Occipital lobe (tissue), 2 donors: Measurements from ENCODE around the gene POLE. TPM values are rescaled to one million over a fixed set of nuclear protein-coding genes. Genes with fewer than 3 reads are reported as not detected.

ENCODE experiments used
- DNase-seq: peaks from one replicate; lab custom pipeline; 2025; lab: John Stamatoyannopoulos, UW
- total RNA-seq: library from RNA; depleted of rRNA; stranded (reverse); fragments of >200 nt; gene quantifications from one replicate; pipeline ENCODE4 v1.2.3, GENCODE V29; 2014

The POLE gene
- total RNA-seq, 1 donor from 2014 or later = 36.5 TPM

DNA sequence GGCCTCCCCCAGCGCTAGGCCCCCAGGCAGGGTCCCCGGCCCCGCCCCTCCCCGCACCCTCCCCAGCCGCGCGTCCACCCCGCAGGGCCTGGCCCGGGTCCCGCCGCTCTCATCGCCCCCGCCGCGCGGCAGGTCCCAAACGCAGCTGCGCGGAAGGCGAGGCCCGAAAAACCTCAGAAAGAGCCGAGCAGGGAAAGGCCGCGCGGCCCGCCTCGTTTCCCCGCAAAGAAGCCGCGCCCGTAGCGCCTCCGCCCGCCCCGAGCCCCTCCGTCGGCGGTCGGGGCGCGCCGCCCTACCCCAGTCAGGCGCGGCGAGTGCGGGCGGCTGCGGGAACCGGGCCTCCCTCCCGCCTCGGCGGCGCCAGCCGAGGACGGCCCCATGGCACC, 324 bp downstream of the POLE start:
- DNase-seq = no peak

DNA sequence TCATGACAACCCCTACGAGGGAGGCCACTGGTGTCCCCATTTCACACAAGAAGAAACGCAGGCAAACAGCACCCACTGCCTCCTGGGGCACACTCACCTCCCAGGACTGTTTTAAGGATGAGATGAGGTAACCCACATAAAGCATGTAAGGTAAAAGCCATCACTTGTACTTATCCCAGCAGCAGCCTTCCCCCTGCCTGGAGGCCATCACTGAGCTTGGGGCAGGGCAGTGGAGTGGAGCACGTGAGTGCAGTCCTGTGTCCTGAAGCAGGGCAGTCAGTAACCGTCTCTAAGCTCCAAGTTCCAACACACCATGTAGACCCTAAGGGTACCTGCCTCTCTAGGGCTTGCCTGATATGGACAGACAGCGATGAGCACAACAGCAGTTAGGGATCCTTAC, 1.7 kb downstream of the POLE start:
- no peak for DNase-seq

DNA sequence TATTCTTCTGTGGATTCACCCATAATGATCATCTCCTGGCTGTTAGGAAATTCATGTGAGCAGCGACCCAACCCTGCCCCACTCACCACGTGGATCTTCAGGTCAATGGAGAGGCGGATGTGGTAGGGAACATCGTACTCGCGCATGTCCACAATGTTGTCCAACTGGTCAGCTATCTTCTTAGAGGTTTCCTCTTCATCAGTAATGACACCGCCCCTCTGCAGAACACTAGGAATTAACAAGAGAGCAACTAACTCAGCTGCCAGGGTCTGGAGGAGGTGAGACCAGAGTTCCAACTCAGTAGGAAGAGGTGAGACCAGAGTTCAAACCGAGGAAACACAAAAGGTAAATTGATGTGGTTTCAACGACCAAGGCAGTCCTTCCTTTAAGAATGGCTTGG, 9.7 kb downstream of the POLE start:
- DNase-seq = no peak

DNA sequence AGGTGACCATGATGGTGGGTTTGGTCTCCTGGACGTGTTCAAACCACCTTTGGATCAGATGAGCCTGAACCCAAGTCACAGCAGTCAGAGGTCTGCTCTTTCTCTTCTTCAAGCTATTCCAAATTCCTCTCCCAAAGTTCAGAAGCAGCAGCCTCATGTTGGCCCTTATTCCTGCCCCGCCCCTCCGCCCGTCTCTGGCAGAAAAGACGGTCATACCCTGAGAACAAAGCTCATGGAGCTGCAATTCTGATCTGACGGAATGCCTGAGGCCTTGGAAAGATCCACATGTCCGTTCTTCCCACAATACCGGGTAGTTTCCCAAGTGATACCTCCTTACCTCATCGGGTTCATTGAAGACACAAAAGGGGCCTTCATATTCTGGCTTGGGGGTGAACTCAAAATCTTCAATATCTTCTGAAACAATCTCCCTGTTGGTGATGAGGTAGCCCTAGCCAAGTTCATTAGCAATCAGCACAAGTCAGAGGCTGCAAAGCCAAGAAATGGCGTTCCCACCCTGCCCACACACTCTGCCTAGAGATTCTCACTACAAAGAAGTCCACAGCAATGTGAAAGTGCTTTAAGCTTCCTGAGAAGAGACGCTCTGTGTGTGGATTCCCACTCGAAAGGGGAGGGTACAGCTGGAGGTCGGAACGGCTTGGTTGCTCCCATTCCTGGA, 11.2 kb downstream of the POLE start:
- no peak for DNase-seq

DNA sequence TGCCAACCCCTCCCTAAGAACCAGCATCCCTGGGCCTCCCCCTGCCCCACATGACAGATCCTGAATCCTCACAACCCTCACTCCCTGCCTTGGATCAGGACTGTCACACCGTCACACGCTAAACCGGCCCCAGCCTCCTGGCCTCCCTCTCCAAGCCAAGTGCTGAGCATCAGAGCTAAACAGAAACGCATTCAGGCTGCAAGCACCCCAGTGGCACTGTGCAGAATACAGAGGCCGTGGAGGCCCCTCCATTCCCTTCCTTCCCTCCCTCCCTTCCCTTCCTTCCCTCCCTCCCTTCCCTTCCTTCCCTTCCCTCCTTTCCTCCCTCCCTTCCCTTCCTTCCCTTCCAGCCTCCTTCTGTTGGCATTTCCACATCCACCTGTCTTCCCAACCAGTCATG, 12.6 kb downstream of the POLE start:
- no peak for DNase-seq

DNA sequence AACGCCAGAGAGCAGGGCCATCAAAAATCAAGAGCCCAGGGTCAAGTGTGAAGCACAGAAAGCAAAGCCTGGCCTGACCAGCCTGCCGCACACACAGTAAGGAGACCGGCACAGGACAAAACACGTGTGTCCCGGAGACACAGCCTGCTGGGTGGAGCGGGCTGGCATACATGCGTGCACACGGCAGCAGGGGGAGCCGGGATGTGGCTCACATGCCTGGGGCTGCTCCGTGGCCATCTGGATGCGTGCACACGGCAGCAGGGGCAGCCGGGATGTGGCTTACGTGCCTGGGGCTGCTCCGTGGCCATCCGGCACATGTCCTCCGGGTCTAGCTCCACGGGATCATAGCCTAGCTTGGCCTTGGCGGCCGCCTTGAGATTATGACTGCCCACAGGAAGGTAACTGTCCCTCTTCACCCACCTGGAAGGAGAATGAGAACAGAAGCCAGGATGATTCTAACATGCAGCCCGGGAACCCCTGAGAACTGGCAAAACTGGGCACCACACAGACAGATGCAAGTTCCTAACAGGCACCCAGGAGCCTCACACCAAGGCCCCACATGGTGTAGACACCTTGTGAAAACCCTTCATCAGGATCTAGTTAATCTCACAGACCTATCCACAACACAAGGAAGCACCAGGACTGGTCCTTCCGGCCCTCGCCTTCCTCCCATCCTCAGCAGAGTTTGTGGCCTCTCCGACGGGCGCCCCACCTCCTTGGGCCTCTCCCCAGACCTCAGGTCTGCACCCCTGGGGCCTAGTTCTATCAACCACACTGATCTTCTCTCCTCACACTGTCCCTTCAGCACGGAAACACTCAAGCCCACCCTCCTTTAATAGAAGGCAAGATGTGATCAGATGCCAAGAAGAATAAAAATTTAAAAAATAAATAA, 13.6 kb downstream of the POLE start:
- no peak for DNase-seq

DNA sequence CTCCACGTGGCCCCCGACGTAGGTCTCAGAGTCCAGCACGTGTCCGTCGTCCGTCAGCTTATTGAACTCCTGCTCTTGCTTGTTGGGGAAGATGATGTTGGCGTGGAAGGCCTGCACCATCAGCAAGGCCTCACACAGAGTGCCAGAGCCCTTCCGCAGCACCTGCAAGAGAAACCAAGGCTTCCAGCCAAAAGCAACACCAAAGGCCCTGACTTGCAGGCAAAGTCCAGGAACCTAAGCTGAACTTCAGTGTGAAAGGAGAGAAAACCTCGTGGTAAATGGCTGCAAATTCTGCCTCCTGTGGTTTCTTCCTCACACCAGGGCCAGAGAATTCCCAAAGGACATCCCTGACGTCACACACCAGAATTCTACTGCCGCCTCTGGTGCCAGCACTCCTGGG, 14.5 kb downstream of the POLE start:
- no peak for DNase-seq

DNA sequence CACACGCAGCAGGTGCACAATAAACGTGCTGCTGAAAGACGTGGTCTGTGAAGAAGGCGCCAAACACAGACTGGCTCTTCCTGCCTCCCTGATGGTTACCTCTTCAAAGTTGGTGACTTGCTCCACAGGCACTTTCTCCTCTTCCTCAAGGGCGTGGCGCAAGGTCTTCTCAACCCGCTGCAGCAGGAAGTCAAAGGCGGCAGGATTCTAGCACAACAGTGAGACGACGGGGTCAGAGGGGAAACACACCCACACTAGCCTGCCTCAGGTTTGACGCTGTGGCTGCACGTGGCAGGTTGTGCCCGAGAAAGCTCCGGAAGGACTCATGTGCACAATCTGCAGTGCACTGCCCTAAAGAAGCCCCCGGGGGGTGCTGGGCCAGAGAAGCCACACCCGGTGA, 15.0 kb downstream of the POLE start:
- no peak for DNase-seq

DNA sequence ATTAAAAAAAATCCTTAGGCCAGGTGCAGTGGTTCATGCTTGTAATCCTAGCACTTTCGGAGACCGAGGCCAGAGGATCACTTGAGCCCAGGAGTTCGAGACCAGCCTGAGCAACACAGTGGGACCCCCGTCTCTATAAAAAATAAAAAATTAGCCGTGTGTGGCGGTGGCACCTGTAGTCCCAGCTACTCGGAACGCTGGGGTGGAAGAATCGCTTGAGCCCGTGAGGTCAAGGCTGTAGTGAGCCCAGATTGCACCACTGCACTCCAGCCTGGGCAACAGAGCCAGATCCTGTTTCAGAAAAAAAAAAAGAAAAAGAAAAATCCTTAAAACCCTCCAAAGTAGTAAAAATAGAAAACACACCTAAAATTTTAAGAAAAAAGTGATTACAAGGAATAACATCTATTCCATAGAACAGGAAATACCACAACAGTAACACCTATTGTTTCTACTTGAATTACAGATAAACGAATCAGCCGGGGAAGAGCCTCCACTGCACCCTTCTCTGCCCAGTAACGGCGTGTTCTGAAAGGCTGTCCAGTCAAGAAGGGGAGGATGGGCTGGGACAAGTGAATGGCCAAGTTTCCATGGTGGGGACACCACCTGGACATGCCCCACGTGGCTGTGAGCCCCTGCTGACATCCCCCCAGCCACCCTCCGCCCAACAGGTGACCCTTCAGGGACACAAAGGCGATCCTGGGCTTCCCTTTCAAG, 17.8 kb downstream of the POLE start:
- no peak for DNase-seq

DNA sequence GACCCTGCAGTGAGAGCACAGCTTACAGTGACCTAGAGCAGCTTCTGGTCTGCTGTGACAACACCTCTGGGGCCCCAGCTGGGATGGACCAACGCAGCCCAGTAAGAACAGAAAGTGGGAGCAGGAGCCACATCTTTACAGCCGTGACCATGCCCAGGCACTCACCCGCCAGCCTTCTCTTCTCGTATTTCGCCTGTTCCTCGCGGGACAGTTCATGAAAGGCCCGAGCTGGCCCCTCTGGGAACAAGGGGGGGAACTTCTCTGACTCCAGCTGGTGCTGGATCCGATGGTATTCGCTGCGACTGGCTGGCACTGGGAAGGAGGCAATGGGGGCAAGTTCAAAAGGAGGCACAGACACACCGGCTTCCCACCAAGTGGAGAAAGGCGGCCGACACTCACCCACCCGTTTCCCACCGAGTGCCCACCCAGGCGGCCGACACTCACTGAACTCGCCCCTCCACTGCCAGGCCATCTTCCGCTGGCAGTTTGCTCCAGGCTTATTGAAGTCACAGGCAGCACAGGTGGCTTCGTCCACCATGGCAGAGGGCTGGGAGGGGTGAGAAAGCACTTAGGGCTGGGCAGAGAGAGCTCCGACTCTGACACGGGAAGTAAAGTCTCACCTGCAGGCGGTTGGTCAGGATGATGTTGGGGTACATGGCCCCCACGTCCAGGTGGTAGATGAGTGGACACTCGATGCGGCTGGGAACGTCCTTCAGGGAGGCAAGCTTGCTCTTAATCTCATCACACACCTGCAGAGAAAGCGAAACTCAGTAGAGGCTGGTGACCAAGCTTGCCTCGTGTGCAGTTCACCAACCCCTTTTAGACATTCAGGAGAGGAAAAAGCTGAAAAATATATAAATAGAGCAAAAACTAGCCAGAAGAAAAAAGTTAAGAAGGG, 18.7 kb downstream of the POLE start:
- DNase-seq = no peak

DNA sequence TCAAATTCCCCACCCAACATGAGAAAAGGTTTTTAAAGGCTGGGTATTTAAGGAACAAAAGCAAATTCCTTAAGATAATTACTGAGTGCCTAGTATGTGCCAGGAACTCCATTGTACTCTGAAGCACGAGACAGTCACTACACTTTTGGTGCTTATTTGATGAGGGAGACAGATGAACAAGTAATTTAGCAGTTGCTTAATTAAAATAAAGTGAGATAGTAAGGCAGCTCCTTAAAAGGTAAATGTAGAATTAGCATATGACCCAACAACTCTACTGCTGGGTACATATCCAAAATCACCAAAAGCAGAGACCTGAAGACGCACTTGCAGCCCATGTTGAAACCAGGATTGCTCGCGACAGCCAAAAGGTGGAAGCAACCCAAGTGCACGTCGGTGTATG, 21.3 kb downstream of the POLE start:
- no peak for DNase-seq

DNA sequence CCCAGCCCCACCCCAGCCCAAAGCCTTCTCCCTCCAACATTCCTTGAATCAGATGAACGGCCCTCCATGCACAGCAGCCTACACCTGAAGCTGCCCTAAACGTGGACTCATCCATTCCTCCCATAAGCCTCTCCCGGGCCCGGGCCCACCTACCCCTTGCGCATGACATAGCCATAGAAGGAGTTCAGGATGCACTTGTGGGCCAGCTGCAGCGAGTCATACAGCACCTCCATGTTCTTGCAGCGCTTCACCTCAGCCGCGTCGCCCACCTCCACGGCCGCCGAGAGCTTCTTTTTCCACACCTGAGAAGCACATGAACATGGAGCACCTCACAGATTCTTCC, 22.0 kb downstream of the POLE start:
- DNase-seq = no peak

DNA sequence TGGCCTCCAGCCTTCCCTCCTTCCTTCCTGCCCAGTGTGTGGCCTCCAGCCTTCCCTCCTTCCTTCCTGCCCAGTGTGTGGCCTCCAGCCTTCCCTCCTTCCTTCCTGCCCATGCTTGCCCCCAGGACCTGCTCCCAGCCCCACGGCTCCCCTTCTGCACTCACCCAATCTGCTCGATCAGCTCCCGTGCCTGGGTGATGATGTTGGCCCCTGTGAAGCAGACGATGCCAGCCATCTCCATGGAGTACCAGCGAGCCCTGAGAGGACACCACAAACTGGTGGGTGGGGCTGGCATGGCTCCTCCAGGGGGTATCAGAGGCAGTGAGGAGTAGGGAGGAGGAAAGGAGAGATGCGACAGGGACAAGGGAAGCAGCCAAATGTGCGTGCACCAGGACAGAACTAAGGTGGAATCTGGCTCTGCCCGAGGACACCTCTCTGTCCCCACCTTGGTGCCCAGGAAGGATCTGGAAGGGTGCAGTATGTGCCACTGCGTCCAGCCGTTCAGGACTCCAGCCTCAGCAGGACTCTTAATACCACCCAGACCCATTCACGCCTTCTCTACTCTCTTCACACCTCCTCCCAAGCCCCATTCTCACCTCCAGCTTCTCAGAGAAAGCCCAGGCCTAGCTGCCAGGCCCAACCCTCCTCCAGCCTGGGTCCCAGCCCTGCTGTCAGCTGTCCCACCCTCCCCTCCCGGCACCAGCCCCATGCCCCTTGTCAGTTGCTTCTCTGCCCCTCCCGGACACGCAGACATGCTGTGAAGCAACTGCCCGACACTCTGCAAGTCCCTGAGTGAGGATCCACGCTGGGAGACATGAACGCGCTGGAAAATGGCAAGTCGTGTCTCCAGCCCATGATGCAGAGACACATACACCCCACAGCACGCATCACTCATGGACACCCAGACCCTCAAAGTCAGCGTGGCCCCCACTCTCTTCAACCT, 22.7 kb downstream of the POLE start:
- no peak for DNase-seq

DNA sequence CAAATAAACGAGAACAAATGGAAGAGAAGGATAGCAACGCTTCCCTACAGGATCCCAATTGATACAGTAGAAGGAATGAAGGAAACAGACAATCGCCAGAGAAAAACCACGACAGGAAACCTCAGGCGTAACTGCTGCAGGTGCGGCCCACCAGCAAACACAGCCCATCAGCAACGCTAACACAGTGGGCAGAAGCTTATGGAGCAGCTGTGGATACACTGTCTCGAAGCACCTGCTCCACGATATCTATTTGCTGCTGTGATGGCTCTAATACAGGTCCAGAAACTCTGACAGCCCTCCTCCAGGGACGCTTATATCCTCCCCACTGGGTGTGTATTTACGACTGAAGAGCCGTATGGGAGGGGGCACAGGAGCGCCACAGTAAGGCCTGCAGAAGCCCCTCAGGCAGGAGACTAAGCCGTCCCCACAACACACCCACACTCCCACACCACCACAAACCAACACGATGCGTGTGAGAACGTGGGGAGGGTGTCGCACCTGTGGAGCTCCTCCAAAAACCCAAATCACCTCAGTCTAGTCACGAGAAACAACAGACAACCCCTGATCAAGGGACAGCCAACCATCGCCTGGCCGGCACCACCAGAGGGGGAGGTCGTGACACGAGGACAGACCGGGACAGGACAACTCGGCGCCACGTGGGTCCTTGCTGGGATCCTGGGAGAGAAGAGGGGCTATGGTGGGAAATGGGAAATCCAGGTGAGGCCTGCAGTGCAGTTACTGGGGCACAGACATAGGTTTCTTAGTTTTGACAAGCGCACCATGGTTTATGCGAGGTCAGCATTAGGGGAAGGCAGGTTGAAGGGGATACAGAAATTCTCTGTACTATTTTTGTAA, 24.0 kb downstream of the POLE start:
- DNase-seq = no peak

DNA sequence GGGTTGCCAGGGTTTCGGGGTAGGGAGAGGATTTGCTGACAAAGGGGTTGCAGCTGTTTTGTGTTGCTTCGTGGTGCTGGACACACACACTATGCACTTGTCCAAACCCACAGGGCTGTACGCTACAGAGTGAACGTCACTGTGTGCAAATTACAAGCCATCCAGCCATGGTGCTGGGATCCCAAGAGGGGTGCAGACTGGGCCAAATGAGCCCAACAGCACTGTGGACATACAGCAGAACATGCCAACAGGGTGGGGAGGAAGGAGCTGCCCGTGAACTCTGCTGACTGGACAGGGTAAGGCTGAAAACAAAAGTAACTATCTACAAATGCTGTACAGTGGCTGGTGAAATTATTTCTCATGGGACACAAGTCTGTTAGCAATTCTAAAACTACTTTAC, 25.2 kb downstream of the POLE start:
- no peak for DNase-seq

DNA sequence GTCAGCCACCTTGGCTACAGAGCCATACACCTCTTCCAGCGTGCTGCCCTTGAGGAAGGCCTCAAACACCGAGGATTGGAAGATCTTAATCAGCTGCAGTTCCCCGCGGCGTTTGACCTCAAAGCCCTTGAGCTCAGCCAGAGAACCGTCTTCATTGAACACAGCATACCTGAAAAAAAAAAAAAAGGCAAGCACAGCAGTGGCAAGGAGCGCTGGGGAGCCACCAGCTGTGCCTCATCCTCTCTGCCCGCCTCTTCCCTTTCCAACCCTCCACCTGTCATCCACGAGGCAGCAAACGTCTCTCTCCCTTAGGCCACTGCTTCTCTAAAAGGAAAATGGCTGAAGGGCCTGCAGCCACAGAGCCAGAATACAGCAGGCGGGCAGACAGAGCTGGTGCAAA, 26.1 kb downstream of the POLE start:
- no peak for DNase-seq

DNA sequence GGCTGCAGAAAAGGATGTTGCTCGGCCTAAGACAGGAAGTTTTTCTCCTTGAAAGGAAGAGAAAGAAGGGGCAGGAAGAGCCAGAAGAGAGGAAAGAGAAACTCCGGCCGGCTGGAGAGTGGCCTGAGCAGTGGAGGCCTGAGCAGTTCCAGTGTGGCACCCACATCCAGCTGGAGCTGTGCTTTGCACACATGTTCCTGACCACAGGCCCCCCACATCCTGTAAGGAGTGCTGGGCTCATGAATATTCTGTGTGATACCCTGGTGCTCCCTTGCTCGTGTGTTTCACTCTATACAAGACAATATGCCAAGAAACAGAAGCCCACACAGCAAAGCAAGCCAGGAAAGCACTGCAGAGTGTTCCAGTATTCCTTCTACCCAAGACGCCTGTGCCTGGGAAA, 27.1 kb downstream of the POLE start:
- no peak for DNase-seq

DNA sequence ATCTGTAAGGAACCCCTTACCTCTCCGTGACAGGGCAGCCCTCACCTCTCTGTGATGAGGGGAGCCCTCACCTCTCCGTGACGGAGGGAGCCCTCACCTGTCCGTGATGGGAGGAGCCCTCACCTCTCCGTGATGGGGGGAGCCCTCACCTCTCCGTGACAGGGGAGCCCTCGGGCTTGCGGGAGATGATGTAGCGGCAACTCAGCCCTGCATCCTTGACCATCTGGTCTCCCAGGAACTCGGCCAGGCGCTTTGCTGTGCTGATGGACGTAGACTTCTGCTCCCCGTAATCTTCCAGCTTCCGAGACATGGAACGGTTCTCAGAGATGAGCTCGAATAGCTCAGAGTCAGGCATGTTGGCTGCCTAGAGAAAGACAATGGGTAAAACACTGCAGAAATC, 28.0 kb downstream of the POLE start:
- DNase-seq = no peak

DNA sequence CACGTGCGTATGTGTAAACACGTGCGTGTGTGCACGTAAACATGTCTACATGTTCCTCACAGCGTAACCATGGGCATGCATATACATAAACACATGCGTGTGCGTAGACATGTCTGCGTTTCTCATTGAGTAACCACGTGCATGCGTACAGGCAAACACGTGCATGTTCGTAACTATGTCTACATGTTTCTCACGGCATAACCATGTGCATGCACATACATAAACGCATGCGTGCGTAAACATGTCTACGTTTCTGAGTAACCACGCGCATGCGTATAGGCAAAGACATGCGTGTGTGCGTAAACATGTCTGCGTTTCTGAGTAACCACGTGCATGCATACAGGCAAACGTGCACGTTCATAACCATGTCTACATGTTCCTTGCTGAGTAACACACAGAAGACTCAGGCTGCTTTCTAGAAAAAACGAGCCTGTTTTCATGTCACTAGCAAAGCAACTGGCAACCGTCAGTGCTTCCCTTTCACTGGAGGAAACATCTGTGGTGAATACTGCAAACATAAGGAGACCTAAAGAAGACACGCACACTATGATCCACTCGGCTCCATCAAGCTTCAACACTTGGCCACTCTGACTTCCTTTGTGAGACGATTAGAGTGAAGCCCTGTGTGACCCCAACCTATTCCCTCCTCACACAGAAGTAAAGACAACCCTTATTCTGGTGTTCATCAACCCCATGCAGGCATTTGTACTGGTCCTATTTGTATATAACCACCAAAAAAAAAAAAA, 28.8 kb downstream of the POLE start:
- DNase-seq = no peak
